Epithelial cell of proximal tubule (primary cell): Measurements from ENCODE around the gene ZNF688. TPM values are rescaled to one million over a fixed set of nuclear protein-coding genes. Genes with fewer than 3 reads are reported as not detected.

Source experiments
- DNase-seq: peaks from one replicate; pipeline ENCODE4 v3.0.0-alpha.2; 2011; ENCODE audit warnings: low read depth
- H3K4me3 ChIP-seq: 2 replicates; pipeline ENCODE4 v1.5.1; 2011; ENCODE audit warnings: low read depth, mild to moderate bottlenecking, low read length
- total RNA-seq: library from RNA; depleted of rRNA; stranded (reverse); fragments of >200 nt; gene quantifications from 2 replicates; pipeline ENCODE4 v1.2.3, GENCODE V29; 2015
- TF ChIP-seq, protein P1 (sequence below): conservative IDR thresholded peaks from 2 replicates; pipeline ENCODE4 v1.5.1; 2012; ENCODE audit warnings: low read depth, mild to moderate bottlenecking, low read length

The ZNF688 gene
- total RNA-seq, 1 donor from 2014 or later, result 9.1 TPM

DNA sequence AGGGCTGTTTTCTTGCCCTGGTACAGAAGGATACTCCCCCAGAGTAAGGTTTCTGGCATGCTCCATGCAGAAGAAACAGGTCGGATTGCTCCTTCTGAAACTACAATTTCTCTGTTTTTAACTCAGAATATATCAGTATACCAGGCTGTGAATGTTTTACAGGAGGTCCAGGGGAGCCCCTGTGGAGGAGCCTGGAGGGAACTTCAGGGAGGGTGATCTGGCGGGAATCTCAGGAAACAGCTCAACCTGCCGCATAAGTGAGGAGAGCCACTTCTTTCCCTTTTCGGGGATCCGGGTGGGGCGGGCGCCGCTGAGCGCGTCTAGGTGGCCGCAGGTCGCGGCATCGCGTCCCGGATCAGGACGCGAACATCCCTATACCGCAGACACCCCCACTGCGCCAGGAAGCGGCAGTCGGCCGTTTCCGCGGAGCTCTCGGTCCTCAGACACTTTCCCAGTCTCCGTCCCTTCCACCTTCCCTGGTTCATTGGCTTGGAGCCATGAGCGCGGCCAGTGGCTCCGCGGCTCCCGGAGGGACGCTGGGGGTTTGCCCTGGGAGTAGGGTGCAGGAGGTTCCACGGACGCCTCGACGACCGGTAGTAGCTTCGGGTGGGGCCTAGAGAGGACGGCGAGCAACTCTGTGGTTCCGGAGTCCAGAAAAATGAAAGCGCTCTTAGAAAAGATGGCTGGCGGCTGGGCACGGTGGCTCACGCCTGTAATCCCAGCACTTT lies 10.3 kb downstream of the ZNF688 start:
- TF ChIP-seq, protein P1, sequence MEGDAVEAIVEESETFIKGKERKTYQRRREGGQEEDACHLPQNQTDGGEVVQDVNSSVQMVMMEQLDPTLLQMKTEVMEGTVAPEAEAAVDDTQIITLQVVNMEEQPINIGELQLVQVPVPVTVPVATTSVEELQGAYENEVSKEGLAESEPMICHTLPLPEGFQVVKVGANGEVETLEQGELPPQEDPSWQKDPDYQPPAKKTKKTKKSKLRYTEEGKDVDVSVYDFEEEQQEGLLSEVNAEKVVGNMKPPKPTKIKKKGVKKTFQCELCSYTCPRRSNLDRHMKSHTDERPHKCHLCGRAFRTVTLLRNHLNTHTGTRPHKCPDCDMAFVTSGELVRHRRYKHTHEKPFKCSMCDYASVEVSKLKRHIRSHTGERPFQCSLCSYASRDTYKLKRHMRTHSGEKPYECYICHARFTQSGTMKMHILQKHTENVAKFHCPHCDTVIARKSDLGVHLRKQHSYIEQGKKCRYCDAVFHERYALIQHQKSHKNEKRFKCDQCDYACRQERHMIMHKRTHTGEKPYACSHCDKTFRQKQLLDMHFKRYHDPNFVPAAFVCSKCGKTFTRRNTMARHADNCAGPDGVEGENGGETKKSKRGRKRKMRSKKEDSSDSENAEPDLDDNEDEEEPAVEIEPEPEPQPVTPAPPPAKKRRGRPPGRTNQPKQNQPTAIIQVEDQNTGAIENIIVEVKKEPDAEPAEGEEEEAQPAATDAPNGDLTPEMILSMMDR, result no peak
- H3K4me3 ChIP-seq, result peak overlapping the region; percentile 58

DNA sequence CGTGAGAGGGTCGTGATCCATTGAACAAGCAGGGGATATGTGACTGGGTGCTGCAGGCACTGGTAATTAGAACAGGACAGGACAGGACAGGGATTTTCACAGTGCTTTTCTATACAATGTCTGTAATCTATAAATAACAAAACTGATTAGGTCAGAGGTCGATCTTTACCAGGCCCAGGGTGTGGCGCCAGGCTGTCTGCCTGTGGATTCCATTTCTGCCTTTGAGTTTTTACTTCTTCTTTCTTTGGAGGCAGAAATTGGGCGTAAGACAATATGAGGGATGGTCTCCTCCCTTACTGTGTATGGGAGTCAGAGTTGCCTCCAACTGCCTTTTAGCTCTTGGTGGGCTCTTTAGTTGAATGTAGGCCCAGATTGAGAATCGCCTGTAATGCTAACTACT lies 11.8 kb downstream of the ZNF688 start:
- TF ChIP-seq, protein P1, result no peak
- DNase-seq, result no peak
- H3K4me3 ChIP-seq, result no peak overlapping the region

More for the DNA sequence above, 10.3 kb downstream of the ZNF688 start:
- no peak for DNase-seq

DNA sequence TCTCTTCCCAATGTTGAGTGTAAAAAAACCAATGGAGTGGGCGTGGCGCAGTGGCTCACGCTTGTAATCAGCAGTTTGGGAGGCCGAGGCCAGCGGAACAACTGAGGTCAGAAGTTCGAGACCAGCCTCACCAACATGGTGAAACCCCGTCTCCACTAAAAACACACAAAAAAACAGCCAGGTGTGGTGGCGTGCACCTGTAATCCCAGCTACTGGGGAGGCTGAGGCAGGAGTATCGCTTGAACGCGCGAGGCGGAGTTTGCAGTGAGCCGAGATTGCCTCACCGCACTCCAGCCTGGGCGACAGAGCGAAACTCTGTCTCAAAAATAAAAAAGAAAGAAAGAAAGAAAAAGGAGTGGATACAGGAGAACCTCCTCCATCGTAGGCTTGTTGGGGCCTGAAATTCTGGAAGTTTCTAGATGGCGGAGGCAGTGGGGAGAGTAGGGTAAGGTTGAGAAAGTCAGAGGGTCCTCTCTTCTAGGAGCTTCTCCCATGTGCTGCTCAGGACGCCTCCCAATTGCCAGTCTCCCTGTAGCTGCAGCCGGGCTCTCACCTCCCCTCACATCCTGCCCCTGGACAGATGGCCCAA lies 12.6 kb downstream of the ZNF688 start:
- H3K4me3 ChIP-seq, result peak overlapping the region; percentile 92
- TF ChIP-seq, protein P1, result no peak
- DNase-seq, result no peak

DNA sequence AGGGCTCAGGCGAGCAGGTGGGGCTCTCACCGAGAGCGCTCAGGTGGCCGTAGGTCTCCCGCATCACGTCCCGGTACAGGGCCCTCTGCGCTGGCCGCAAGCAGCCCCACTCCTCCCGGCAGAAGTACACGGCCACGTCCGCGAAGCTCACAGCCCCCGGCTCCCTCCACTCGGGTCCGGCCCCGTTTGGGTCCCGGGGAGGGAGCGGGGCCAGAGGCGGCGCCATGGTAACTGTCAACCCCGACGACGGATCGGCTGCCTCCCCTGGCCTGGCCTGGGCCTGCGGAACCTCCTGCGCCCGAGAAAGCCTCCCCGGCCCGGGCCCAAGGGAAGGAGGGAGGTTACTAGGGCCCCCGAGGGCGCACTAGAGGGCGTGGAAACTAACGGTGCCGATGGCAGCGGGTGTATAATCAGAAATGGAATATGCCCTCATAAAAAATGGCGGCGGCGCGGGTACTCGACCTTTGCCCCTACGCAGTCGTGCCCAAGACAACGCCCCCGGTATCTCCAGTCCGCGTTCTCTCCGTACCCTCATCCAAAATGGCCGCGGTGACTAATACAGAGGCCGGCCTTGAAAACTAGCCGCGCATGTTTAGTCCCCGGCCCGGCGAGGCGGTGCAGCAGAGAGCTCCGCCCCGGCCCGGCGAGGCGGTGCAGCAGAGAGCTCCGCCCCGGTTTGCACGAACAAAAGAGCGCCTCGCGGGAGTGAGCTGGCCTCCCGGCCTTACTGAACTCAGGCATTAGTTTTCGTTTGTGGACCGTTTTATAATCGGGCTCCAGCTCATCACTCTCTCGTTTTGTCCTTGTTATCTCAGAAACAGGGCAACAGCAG lies 13.3 kb downstream of the ZNF688 start, which contains the start of gene ZNF764:
TSS of gene ZNF764 (minus strand) at position 418 of the 832 bp plus-strand sequence. CDS start at position 226, 192 bp downstream.
- DNase-seq, result peak; percentile 72
- H3K4me3 ChIP-seq, result peak within 1 kb of the TSS; percentile 92
- TF ChIP-seq, protein P1, result no peak

DNA sequence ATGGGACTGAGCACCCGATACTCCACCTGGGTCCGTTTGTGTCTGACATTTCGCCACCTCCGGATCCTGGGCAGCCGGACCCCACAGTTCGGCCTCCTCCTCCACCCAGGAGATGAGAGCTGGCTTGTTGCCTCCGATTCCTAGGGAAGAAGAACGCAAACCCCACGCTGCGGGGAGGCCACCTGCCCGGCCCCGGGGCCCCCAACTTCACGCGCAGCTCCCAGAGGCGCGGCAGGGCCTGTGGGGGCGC lies 13.9 kb downstream of the ZNF688 start:
- no peak for DNase-seq
- H3K4me3 ChIP-seq, result peak overlapping the region; percentile 92
- TF ChIP-seq, protein P1, result no peak

DNA sequence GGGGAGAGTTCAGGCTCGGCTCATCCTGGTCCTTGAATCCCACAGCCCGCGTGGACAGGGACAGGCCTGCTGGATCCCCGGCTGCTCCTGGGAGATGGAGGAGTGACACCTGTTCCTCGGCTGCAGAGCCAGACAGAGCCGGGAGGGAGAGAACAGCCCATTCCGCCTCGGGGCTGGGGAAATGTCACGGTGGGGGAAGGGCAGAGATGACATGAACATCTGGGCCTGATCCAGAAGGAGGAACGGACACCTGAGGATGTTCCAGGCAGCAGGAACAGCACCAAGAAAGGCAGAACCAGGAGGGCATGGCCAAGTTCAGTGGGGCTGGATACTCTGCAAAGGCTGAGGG lies 15.4 kb downstream of the ZNF688 start:
- DNase-seq, result no peak
- TF ChIP-seq, protein P1, result no peak

More for the DNA sequence above, 15.4 kb downstream of the ZNF688 start:
- no peak overlapping the region for H3K4me3 ChIP-seq
